Measurements from ENCODE around the gene C16orf96.

C16orf96 gene

GRCh38 chr16:4603624-4604170, 47.6 kb downstream of the C16orf96 start:
- no peak for FAIRE-seq

- no peak for FAIRE-seq
Measured at GRCh38 chr16:4604401-4604800, 48.3 kb downstream of the C16orf96 start.

GRCh38 chr16:4606354-4606753, 50.2 kb downstream of the C16orf96 start:
- FAIRE-seq: no peak

- no peak for FAIRE-seq
Measured at GRCh38 chr16:4607841-4608703, 51.9 kb downstream of the C16orf96 start.

GRCh38 chr16:4608704-4608980, 52.5 kb downstream of the C16orf96 start:
- no peak for FAIRE-seq

DNA sequence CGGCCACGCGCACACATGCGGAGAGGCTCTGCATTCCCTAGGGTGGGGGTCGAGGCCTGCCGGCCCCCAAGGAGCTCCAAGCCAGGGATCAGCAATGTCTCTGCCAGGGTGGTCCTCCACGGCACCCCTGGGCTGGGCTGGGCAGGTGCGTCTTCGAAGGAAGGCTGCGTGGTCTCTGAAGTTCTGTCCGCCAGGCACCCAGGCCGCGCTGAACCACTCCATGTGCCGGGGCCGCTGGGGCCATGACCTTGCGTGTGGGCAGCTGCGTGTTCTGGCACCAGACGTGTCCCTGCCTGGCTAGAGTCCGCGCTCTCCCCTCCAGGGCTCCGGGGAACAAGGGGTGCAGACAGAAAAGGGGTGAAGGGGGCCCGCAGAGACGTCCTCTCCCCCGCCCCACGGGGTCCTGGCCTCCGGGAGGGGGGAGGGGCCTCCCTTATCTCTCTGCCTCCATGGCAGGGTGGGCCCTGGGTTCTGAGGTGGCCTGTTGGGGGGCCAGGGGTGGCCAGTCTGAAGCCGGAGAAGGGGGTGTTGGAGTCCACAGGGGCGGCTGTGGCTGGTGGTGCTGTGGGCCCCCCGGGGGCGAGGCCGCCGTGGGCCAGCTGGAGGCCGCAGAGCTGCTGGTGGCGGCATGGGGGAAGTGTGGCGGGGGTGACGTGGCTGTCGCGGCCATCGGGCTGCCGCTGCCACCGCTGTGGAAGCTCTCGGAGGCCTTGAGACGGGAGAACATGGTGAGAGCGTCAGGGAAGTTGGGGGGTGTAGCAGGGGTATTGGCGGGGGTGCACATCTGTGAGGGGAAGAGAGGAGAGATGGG, 53.3 kb downstream of the C16orf96 start:
- no peak for FAIRE-seq

- FAIRE-seq: no peak
Measured at GRCh38 chr16:4610011-4611005, 54.2 kb downstream of the C16orf96 start.

DNA sequence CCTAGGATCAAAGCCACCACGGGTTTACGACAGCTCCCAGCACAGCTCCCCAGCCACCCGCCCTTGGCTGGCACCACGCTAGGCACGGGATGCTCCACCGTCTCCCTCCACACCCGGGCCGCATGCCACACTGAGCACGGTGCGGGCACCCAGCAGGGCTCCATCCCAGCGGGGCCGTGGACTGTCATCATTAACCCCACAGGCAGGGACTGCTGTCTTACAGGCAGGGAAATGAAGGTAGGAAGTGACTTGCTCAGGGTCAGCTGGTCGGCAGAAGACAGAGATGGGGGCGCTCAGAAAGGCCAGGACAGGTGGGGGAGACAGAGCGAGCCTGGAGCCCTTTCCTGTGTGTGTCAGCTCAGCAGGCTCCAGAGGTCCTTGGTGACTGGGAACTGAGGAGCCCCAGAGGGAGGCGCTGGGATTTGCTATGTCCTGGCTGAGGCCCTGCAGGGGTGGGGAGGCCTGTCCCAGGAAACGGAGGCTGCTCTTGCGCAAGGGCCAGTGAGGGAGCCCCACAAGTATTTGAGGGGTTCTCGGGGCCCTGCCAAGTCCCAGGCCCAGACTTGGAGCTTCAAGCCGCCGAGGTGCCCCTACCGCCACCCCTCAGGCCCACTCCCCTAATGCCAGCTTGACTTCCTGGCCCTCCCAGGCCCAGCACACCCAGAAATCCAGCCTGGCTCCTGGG, 55.3 kb downstream of the C16orf96 start:
- FAIRE-seq: no peak

GRCh38 chr16:4612474-4612931, 56.4 kb downstream of the C16orf96 start:
- FAIRE-seq: no peak

- FAIRE-seq: no peak
Measured at GRCh38 chr16:4612977-4613635, 57.0 kb downstream of the C16orf96 start.

GRCh38 chr16:4613636-4614570, 57.8 kb downstream of the C16orf96 start:
- no peak for FAIRE-seq

DNA sequence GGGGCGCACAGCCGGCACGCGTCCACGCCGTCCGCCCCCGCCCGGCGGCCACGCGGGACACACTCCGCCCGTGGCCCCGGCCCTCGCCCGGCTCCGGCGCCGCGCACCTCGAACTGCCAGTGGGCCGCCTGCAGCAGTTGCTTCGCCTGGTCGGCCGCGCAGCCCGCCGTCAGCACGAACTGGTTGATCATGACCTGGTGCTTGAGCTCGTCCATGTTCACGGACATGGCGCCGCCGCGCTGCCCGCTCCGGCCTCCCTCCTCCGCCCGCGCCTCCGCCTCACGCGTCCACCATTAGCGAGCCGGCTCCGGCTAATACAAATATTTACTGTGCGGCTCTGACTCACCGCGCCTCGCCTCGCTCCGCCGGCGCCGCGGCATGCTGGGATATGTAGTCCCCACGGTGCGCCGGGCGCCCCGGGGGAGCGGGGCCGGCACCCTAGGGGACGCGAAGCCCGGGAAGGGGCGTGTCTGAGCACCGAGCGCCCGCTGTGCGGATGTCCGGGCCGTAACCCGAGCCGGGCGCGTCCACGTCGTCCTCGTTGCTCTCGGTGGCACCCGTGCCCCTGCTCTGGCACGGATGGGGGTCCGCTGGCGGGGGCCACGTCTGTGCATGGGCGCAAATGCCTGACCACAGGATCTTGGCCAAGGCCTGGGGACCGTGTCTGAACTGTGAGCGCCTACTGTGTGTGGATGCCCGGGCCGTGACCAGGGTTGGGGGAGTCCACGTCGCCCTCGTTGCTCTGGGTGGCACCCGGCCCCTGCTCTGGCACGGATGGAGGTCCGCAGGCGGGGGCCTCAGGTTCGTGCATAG, 58.6 kb downstream of the C16orf96 start, which contains the start of gene UBALD1:
UBALD1 (minus strand) TSS at position 318 of the 813 bp plus-strand sequence; CDS start at position 227, 91 bp downstream.
- FAIRE-seq: no peak

DNA sequence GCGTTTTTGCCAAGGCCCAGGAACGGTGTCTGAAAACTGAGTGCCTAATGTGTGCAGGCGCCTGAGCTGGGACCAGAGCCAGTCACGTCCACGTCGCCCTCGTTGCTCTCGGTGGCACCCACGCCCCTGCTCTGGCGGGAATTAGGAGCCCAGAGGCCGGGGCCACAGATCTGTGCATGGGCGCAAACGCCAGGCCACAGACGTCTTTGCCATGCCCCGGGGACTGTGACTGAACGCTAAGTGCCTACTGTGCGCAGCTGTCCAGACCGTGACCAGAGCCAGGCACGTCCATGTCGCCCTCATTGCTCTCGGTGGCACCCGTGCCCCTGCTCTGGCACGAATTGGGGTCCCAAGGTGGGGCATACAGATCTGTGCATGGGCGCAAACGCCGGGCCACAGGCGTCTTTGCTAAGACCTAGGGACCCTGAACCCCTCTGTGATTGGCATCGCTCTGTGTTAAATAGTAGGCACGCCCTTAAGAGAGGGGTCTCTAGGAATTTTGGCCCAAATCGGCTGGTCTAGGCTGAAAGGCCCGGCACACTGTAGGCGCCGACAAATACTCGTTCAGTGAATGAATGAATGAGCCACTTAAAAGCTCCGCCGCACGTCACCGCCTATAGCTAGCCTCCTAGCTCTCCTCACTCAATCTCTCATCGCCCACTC, 59.4 kb downstream of the C16orf96 start:
- FAIRE-seq: no peak

- FAIRE-seq: peak; percentile 89
Measured at GRCh38 chr16:4616047-4616811, 60.1 kb downstream of the C16orf96 start.

DNA sequence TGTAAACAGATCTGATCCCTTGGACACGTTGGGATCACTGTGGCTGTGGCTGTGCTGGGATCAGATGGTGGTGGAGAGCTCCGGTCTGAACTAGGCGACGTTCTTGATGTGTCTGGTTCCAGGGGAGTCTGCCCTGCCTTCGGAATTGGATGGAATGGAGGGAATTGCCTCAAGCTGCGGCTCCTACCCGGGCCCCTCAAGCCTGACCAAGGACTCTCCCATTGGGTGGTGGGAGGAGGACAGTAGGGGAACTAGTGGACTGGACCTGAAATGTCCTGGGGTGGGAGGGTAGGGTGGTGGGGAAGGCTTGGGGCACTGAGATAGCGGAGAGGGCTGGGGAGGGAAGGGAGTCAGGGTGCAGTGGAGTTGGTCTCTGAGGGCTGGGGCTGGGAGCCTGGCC, 61.7 kb downstream of the C16orf96 start:
- FAIRE-seq: no peak

GRCh38 chr16:4618645-4619418, 62.7 kb downstream of the C16orf96 start:
- no peak for FAIRE-seq

DNA sequence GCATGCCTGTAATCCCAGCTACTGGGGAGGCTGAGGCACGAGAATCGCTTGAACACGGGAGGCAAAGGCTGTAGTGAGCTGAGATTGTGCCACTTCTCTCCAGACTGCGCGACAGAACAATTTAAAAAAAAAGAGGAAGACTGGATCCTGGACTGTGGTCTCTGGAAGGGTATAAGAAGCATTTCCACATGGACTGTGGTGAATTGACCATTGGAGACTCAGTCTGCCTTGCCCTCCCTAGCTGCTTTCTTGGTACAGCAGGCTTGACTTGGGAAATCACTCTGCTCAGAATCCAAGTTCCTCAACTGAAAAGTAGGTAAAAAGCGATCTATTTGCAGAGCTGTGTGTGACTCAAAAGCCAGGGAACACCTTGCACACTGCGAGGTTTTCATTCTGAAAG, 67.5 kb downstream of the C16orf96 start:
- no peak for FAIRE-seq
